ENCODE results near the gene TRAPPC11. TPM values are rescaled to one million over a fixed set of nuclear protein-coding genes. Genes with fewer than 3 reads are reported as not detected.

Gene TRAPPC11
- total and polyA plus RNA-seq, 4 donors: 7.6 to 27.9 (median 14.9) TPM

GRCh38 chr4:183657564-183657963 lies 1.5 kb upstream of the TRAPPC11 start:
- TF ChIP-seq MAX (IDR thresholded peaks at IDR 0.05) (no peak), REST (IDR thresholded peaks at IDR 0.05) (no peak), RAD21 (IDR thresholded peaks at IDR 0.05) (no peak), GABPA (IDR thresholded peaks at IDR 0.05 in 1 of 2, conservative IDR thresholded peaks at IDR 0.05 in 1 of 2) (no peak), CTCF (IDR thresholded peaks at IDR 0.05; ENCODE audit: low read depth, low read length, missing input control) (no peak), HNF4A (conservative IDR thresholded peaks at IDR 0.05) (no peak), ATF3 (IDR thresholded peaks at IDR 0.05) (no peak), FOXA1 (IDR thresholded peaks at IDR 0.05) (no peak), NR2F2 (IDR thresholded peaks at IDR 0.05) (no peak), ZBTB33 (IDR thresholded peaks at IDR 0.05) (no peak), HNF4G (IDR thresholded peaks at IDR 0.05) (no peak), YY1 (IDR thresholded peaks at IDR 0.05) (no peak), EGR1 (IDR thresholded peaks at IDR 0.05; ENCODE audit: low read depth in 2 of 2) (no peak), JUND (IDR thresholded peaks at IDR 0.05) (no peak), RXRA (IDR thresholded peaks at IDR 0.05) (no peak), FOXA2 (IDR thresholded peaks at IDR 0.05) (no peak), SP1 (IDR thresholded peaks at IDR 0.05) (no peak)
- no peak overlapping the region for H3K9ac ChIP-seq (ENCODE audit: low read depth in 1 of 2, low read length in 2 of 2)

More at GRCh38 chr4:183657564-183657963, 1.5 kb upstream of the TRAPPC11 start:
- H3K4me3 ChIP-seq (ENCODE audit: low read depth in 1 of 3, low read length in 3 of 3): peak overlapping the region in 2 of 3 donors; percentile 86 to 94
- no peaks in the 10 kb centered on the region for H3K27me3 ChIP-seq (ENCODE audit: control insufficient read depth in 4 of 4, insufficient read depth in 4 of 4, low read length in 3 of 4)
- no peak overlapping the region for H3K27ac ChIP-seq (ENCODE audit: low read depth in 1 of 2, low read length in 2 of 2)
- no peak for DNase-seq (ENCODE audit: low spot score)
- H3K36me3 ChIP-seq (ENCODE audit: control insufficient read depth in 4 of 4, insufficient read depth in 3 of 4, low read depth in 1 of 4, low read length in 3 of 4): peaks cover 0 to 18% (median 5%) of the 10 kb centered on the region in 4 donors
- H3K4me1 ChIP-seq (ENCODE audit: control insufficient read depth in 4 of 4, insufficient read depth in 4 of 4, low read length in 3 of 4): peaks cover 3 to 29% (median 14%) of the 10 kb centered on the region in 4 donors
- WGBS: 81% methylated on average over 3 of the region's 3 CpGs
- no peaks in the 10 kb centered on the region for H3K9me3 ChIP-seq (ENCODE audit: control insufficient read depth in 4 of 4, low read length in 3 of 4)

All from liver (tissue), 9 donors.